IMR-90 (cell line): ENCODE data around the gene GLIS1. TPM values are rescaled to one million over a fixed set of nuclear protein-coding genes. Genes with fewer than 3 reads are reported as not detected.

ENCODE experiments used
- ATAC-seq: fragments of 200-7000 bp; cut with Tn5 transposase; 2 replicates; pipeline ENCODE4 v1.9.1; 2020; ENCODE audit warnings: low read depth, mild to moderate bottlenecking, moderate library complexity
- BruUV-seq: library from RNA; stranded (reverse); fragments of 400-500 nt; replicated peaks from 2 replicates; lab custom pipeline; 2021; lab: Mats Ljungman, UMichigan
- CTCF ChIA-PET: fragments of 300-600 bp; formaldehyde crosslinking; extraction: SDS; loops from one replicate; lab custom pipeline; 2021; ENCODE audit warnings: antibody characterized with exemption; lab: Yijun Ruan, JAX
- POLR2A ChIA-PET: fragments of 300-600 bp; sonication (Branson Sonifier 250); formaldehyde crosslinking; loops from one replicate; lab custom pipeline; 2022; ENCODE audit warnings: antibody characterized with exemption; ENCODE audit not compliant: unreplicated experiment; lab: Charles Lee
- DNase-seq: peaks from one replicate; pipeline ENCODE4 v3.0.0; 2013
- H2AFZ ChIP-seq: replicated peaks from 2 replicates; pipeline ENCODE3; 2013; ENCODE audit warnings: low read length, mild to moderate bottlenecking; ENCODE audit not compliant: poor library complexity
- H2AK5ac ChIP-seq: 2 replicates; pipeline ENCODE4 v1.6.1; 2013; ENCODE audit warnings: low read depth, low read length, inconsistent platforms
- H2AK9ac ChIP-seq: replicated peaks from 2 replicates; pipeline ENCODE3; 2013; ENCODE audit warnings: mild to moderate bottlenecking, low read depth, low read length, moderate library complexity; ENCODE audit not compliant: poor library complexity
- H2BK120ac ChIP-seq: 2 replicates; pipeline ENCODE4 v1.6.1; 2013; ENCODE audit warnings: low read depth, low read length, inconsistent platforms
- H2BK15ac ChIP-seq: 3 replicates; pipeline ENCODE4 v1.6.1; 2013; ENCODE audit warnings: low read depth, low read length, inconsistent platforms
- H2BK20ac ChIP-seq: 2 replicates; pipeline ENCODE4 v1.6.1; 2013; ENCODE audit warnings: low read depth, mild to moderate bottlenecking, inconsistent platforms, low read length, moderate library complexity
- H2BK5ac ChIP-seq: 2 replicates; pipeline ENCODE4 v1.6.1; 2013; ENCODE audit warnings: mild to moderate bottlenecking, low read depth, low read length, inconsistent platforms; ENCODE audit not compliant: poor library complexity, severe bottlenecking
- H3K14ac ChIP-seq: replicated peaks from 2 replicates; pipeline ENCODE4 v1.6.1; 2013; ENCODE audit warnings: low read depth, low read length, inconsistent platforms
- H3K18ac ChIP-seq: 2 replicates; pipeline ENCODE4 v1.6.1; 2013; ENCODE audit warnings: low read depth, low read length, control low read depth
- H3K23ac ChIP-seq: 2 replicates; pipeline ENCODE4 v1.6.1; 2013; ENCODE audit warnings: low read depth, low read length, inconsistent platforms
- H3K27ac ChIP-seq: 2 replicates; pipeline ENCODE4 v1.5.1; 2013; ENCODE audit warnings: mild to moderate bottlenecking, control low read depth, low read length; ENCODE audit not compliant: insufficient read depth
- H3K27me3 ChIP-seq: 2 replicates; pipeline ENCODE4 v1.6.1; 2013; ENCODE audit warnings: low read length; ENCODE audit not compliant: control insufficient read depth, insufficient read depth
- H3K36me3 ChIP-seq: 2 replicates; pipeline ENCODE4 v1.6.1; 2013; ENCODE audit warnings: low read length, mixed read lengths; ENCODE audit not compliant: control insufficient read depth, insufficient read depth
- H3K4ac ChIP-seq: 2 replicates; pipeline ENCODE4 v1.6.1; 2013; ENCODE audit warnings: low read depth, low read length, inconsistent platforms
- H3K4me1 ChIP-seq: 2 replicates; pipeline ENCODE4 v1.6.1; 2013; ENCODE audit warnings: low read length, mixed read lengths; ENCODE audit not compliant: control insufficient read depth, insufficient read depth
- H3K4me2 ChIP-seq: 2 replicates; pipeline ENCODE4 v1.6.1; 2013; ENCODE audit warnings: low read depth, mild to moderate bottlenecking, control low read depth, low read length, moderate library complexity
- H3K4me3 ChIP-seq: 2 replicates; pipeline ENCODE4 v1.5.1; 2013; ENCODE audit warnings: low read depth, mild to moderate bottlenecking, control low read depth, low read length, moderate library complexity; ENCODE audit not compliant: insufficient read depth
- H3K56ac ChIP-seq: 2 replicates; pipeline ENCODE4 v1.6.1; 2013; ENCODE audit warnings: low read length, inconsistent platforms; ENCODE audit not compliant: insufficient read depth; ENCODE audit errors: extremely low read depth
- H3K79me1 ChIP-seq, 2 experiments: 2 replicates each; pipeline ENCODE4 v1.6.1; 2013; ENCODE audit warnings: low read length in 2 of 2, inconsistent platforms in 1 of 2, low read depth in 1 of 2
- H3K9ac ChIP-seq: 2 replicates; pipeline ENCODE4 v1.6.1; 2013; ENCODE audit warnings: low read depth, low read length, control low read depth
- H3K9me1 ChIP-seq: 2 replicates; pipeline ENCODE4 v1.6.1; 2013; ENCODE audit warnings: low read length, inconsistent platforms; ENCODE audit not compliant: insufficient read depth
- H3K9me3 ChIP-seq: 2 replicates; pipeline ENCODE4 v1.6.1; 2013; ENCODE audit warnings: low read length; ENCODE audit not compliant: control insufficient read depth, insufficient read depth
- H4K20me1 ChIP-seq: 2 replicates; pipeline ENCODE4 v1.6.1; 2013; ENCODE audit warnings: low read length, inconsistent platforms; ENCODE audit not compliant: insufficient read depth
- H4K5ac ChIP-seq: 2 replicates; pipeline ENCODE4 v1.6.1; 2013; ENCODE audit warnings: mild to moderate bottlenecking, low read depth, low read length, control low read depth
- H4K8ac ChIP-seq, 2 experiments: 2 replicates each; pipeline ENCODE4 v1.6.1; 2013; ENCODE audit warnings: low read depth in 2 of 2, low read length in 2 of 2, control low read depth in 1 of 2, inconsistent platforms in 1 of 2
- H4K91ac ChIP-seq: 2 replicates; pipeline ENCODE4 v1.6.1; 2013; ENCODE audit warnings: low read depth, low read length, inconsistent platforms; ENCODE audit not compliant: insufficient read depth
- BHLHE40 ChIP-seq: fragments of 150-350 bp; IDR thresholded peaks from 2 replicates; pipeline ENCODE4 v1.6.1; 2016; ENCODE audit warnings: mild to moderate bottlenecking, low read depth, low read length
- CHD1 ChIP-seq: IDR thresholded peaks from 2 replicates; pipeline ENCODE4 v1.6.1; 2012; ENCODE audit warnings: low read depth, low read length, improper control_type of control experiment
- CTCF ChIP-seq: conservative IDR thresholded peaks from 2 replicates; pipeline ENCODE4 v1.5.1; 2012; ENCODE audit warnings: mild to moderate bottlenecking, low read depth, low read length, improper control_type of control experiment
- ELK1 ChIP-seq: fragments of 150-350 bp; IDR thresholded peaks from 2 replicates; pipeline ENCODE4 v1.6.1; 2016; ENCODE audit warnings: low read depth, mild to moderate bottlenecking, low read length, moderate library complexity, borderline replicate concordance
- FOS ChIP-seq: fragments of 150-350 bp; IDR thresholded peaks from 2 replicates; pipeline ENCODE4 v1.6.1; 2016; ENCODE audit warnings: low read depth, low read length
- MAFK ChIP-seq: IDR thresholded peaks from 2 replicates; pipeline ENCODE4 v1.6.1; 2012; ENCODE audit warnings: low read depth, low read length, improper control_type of control experiment
- MAZ ChIP-seq: IDR thresholded peaks from 2 replicates; pipeline ENCODE4 v1.6.1; 2012; ENCODE audit warnings: low read depth, mild to moderate bottlenecking, low read length, improper control_type of control experiment, moderate library complexity, borderline replicate concordance
- MXI1 ChIP-seq: IDR thresholded peaks from 2 replicates; pipeline ENCODE4 v1.6.1; 2012; ENCODE audit warnings: low read depth, mild to moderate bottlenecking, low read length, moderate library complexity, borderline replicate concordance
- NFE2L2 ChIP-seq: fragments of 150-350 bp; IDR thresholded peaks from 2 replicates; pipeline ENCODE4 v1.6.1; 2016; ENCODE audit warnings: low read depth, mild to moderate bottlenecking, low read length
- POLR2A ChIP-seq: IDR thresholded peaks from 2 replicates; pipeline ENCODE4 v1.6.1; 2012; ENCODE audit warnings: mild to moderate bottlenecking, low read depth, low read length
- RAD21 ChIP-seq: IDR thresholded peaks from 2 replicates; pipeline ENCODE4 v1.6.1; 2012; ENCODE audit warnings: low read length, improper control_type of control experiment
- RCOR1 ChIP-seq: IDR thresholded peaks from 2 replicates; pipeline ENCODE4 v1.6.1; 2012; ENCODE audit warnings: mild to moderate bottlenecking, low read length, improper control_type of control experiment; ENCODE audit not compliant: insufficient replicate concordance
- SMC3 ChIP-seq: fragments of 150-350 bp; IDR thresholded peaks from 2 replicates; pipeline ENCODE4 v1.6.1; 2016; ENCODE audit warnings: low read depth, mild to moderate bottlenecking, antibody characterized with exemption, low read length, moderate library complexity
- USF2 ChIP-seq: fragments of 150-350 bp; IDR thresholded peaks from 2 replicates; pipeline ENCODE4 v1.6.1; 2017; ENCODE audit warnings: mild to moderate bottlenecking, antibody characterized with exemption, low read length, low read depth
- WGBS, 2 experiments: methylation state at CpG; one replicate each; pipeline versions ENCODE4 v1.1.5 to v1.1.7; 2013; ENCODE audit warnings: missing lambda C conversion rate in 2 of 2; ENCODE audit not compliant: insufficient read length in 1 of 2; ENCODE audit errors: extremely low coverage in 2 of 2; 5-methylcytosine and 5-hydroxymethylcytosine counted together
- dilution Hi-C: fragments of 300-500 bp; cut with HindIII; formaldehyde crosslinking; loops from one replicate; pipeline ENCODE4 v1.14.3; 2018; ENCODE audit warnings: low sequenced_read_pairs; ENCODE audit not compliant: unreplicated experiment
- in situ Hi-C: fragments of 300-500 bp; cut with MboI; formaldehyde crosslinking; loops from 3 replicates; pipeline ENCODE4 v1.14.3; 2019; ENCODE audit warnings: low sequenced_read_pairs, inconsistent platforms, mixed read lengths
- intact Hi-C: fragments of 100-400 bp; cut with micrococcal nuclease; formaldehyde crosslinking; loops from 2 replicates; pipeline ENCODE4 v1.10.0; 2022
- polyA plus RNA-seq, 3 experiments: library from polyadenylated mRNA; depleted of rRNA; stranded (reverse); fragments of >200 nt; gene quantifications; 2 replicates each; pipeline ENCODE4 v1.2.3, GENCODE V29; 2012; ENCODE audit warnings: low replicate concordance in 1 of 3
- total RNA-seq: library from RNA; depleted of rRNA; stranded (reverse); fragments of >200 nt; gene quantifications from 2 replicates; pipeline ENCODE4 v1.2.3, GENCODE V29; 2012

GLIS1 gene
- total and polyA plus RNA-seq, 2 of the 4 experiments (the other 2 are of a cell fraction): 0.18 to 2.3 TPM

GRCh38 chr1:53583868-53584776 lies 154.8 kb downstream of the GLIS1 start:
- Histone ChIP-seq H3K4me3 (no peak overlapping the region), H4K8ac (no peak overlapping the region), H3K9me1 (peaks cover 15% of the 10 kb centered on the region; the same call in 1 of the 2 replicates), H3K4ac (peak overlapping the region; percentile 4; the same call in 1 of the 2 replicates), H2BK5ac (no peak overlapping the region), H3K36me3 (no peaks in the 10 kb centered on the region; the same call in 1 of the 2 replicates), H2AFZ (no peak overlapping the region), H4K20me1 (no peaks in the 10 kb centered on the region), H2BK120ac (no peak overlapping the region), H3K9me3 (no peaks in the 10 kb centered on the region), H2AK5ac (no peak overlapping the region), H2AK9ac (peak overlapping the region; percentile 40), H3K4me1 (peaks cover 4% of the 10 kb centered on the region; the same call in 1 of the 2 replicates), H2BK20ac (0 out of 2 replicates have a peak overlapping the region, but pooled peaks have one; percentile 8), H3K56ac (no peak overlapping the region), H3K23ac (no peak overlapping the region), H2BK15ac (no peak overlapping the region), H3K18ac (no peak overlapping the region), H3K14ac (no peak overlapping the region), H4K91ac (no peak overlapping the region), H3K27ac (no peak overlapping the region), H3K4me2 (no peak overlapping the region), H4K5ac (no peak overlapping the region), H3K27me3 (peaks cover 2% of the 10 kb centered on the region; the same call in 1 of the 2 replicates), H3K9ac (no peak overlapping the region), H3K79me1 (no peaks in the 10 kb centered on the region)
- no peak for ATAC-seq
- dilution Hi-C loops (no loop called here), intact Hi-C loops (no loop called here), in situ Hi-C loops (no loop called here)
- DNase-seq: no peak
- POLR2A ChIA-PET: no interaction called here
- TF ChIP-seq RCOR1 (no peak), MXI1 (no peak), BHLHE40 (no peak), SMC3 (no peak), CHD1 (no peak), MAFK (no peak), FOS (no peak), ELK1 (no peak), MAZ (no peak), POLR2A (no peak), NFE2L2 (no peak), RAD21 (no peak), CTCF (no peak), USF2 (no peak)
- CTCF ChIA-PET: interaction anchor here (0.6 kb wide), 1 partner anchor 810 kb away, joined by 5 read pairs; no protein-coding TSS in a partner anchor
- no TSS peak for BruUV-seq
- WGBS, 2 experiments: 86% methylated on average over 2 of the region's 11 CpGs; no CpG with 5 or more reads in 1 of the 2 experiments
